Right lobe of liver (tissue), 6 donors: Measurements from ENCODE around the gene HPS4. TPM values are rescaled to one million over a fixed set of nuclear protein-coding genes. Genes with fewer than 3 reads are reported as not detected.
"Not testable (repeated sequence)": the region's sequence is repeated elsewhere in the genome, so short reads cannot be mapped to it uniquely, and the experiment has no call there.

Experiments used
- ATAC-seq, 4 donors: fragments of 200-7000 bp; cut with Tn5 transposase; one replicate each; pipeline ENCODE4 v1.9.1; 2020; ENCODE audit warnings: mild to moderate bottlenecking in 4 of 4, moderate library complexity in 4 of 4
- DNase-seq, 3 donors: peaks; one replicate each; pipeline ENCODE4 v3.0.0-alpha.2; 2020
- H3K27ac ChIP-seq, 3 donors: fragments of 200-600 bp; one replicate each; pipeline ENCODE4 v1.8.0; 2022
- H3K27me3 ChIP-seq, 2 donors: fragments of 200-600 bp; one replicate each; pipeline ENCODE4 v1.8.0; 2022
- H3K36me3 ChIP-seq, 4 donors: fragments of 200-600 bp; sonication (generic) in 1 of 4; one replicate each; pipeline versions ENCODE4 v1.5.1 to v1.8.0; 2017 to 2022; ENCODE audit warnings: control low read depth in 1 of 4
- H3K4me1 ChIP-seq, 4 donors: fragments of 200-600 bp; sonication (generic) in 1 of 4; one replicate each; pipeline versions ENCODE4 v1.5.1 to v1.8.0; 2017 to 2022; ENCODE audit warnings: control low read depth in 1 of 4
- H3K4me3 ChIP-seq, 3 donors: fragments of 200-600 bp; one replicate each; pipeline ENCODE4 v1.8.0; 2022
- H3K9me3 ChIP-seq, 4 donors: fragments of 200-600 bp; sonication (generic) in 1 of 4; one replicate each; pipeline versions ENCODE4 v1.5.1 to v1.8.0; 2017 to 2022; ENCODE audit warnings: control low read depth in 1 of 4
- POLR2A ChIP-seq: fragments of 450-650 bp; IDR thresholded peaks from one replicate; pipeline ENCODE4 v1.6.1; 2017; ENCODE audit warnings: antibody characterized with exemption, mild to moderate bottlenecking
- WGBS: methylation state at CpG from one replicate; pipeline ENCODE4 v1.1.6; 2018; ENCODE audit warnings: low coverage, low lambda C conversion rate; ENCODE audit not compliant: insufficient coverage; ENCODE audit errors: missing lambda C conversion rate; 5-methylcytosine and 5-hydroxymethylcytosine counted together
- intact Hi-C, 2 donors: fragments of 100-400 bp; cut with DNase I; formaldehyde crosslinking; loops; one replicate each; pipeline versions ENCODE4 v1.11.2 to v1.14.1; 2022
- total RNA-seq, 6 experiments: library from RNA; depleted of rRNA in 2 of 6; stranded (reverse); fragments of >200 nt in 2 of 6; fragmentation: NEBNext Ultra II Directional in 3 of 6; extraction: Animal tissue kit (Norgen Biotek cat#: 25700) in 3 of 6; gene quantifications; one replicate each; pipeline versions ENCODE4 v1.1.0 to v1.2.4, GENCODE V29; 2016 to 2023
- TF ChIP-seq, protein P1 (sequence below), 4 donors: fragments of 200-600 bp in 3 of 4; fragments of 450-650 bp in 1 of 4; IDR thresholded peaks; one replicate each; pipeline versions ENCODE4 v1.5.1 to v1.8.0; 2016 to 2022; ENCODE audit warnings: antibody characterized with exemption in 4 of 4, mild to moderate bottlenecking in 2 of 4
- donor health status: DM: no; HTN: yes; CAD: no.
- donor health status: DM: no; HTN: no; CAD: no.
- donor health status: DM: no; HTN: no; CAD: no.
- donor health status: DM: no; HTN: yes; CAD: no.
- donor health status: DM: no; HTN: yes; CAD: no.

HPS4 gene
- total RNA-seq, 6 experiments from 2014 or later, result 10.7 to 13.8 (median 12.6) TPM

DNA sequence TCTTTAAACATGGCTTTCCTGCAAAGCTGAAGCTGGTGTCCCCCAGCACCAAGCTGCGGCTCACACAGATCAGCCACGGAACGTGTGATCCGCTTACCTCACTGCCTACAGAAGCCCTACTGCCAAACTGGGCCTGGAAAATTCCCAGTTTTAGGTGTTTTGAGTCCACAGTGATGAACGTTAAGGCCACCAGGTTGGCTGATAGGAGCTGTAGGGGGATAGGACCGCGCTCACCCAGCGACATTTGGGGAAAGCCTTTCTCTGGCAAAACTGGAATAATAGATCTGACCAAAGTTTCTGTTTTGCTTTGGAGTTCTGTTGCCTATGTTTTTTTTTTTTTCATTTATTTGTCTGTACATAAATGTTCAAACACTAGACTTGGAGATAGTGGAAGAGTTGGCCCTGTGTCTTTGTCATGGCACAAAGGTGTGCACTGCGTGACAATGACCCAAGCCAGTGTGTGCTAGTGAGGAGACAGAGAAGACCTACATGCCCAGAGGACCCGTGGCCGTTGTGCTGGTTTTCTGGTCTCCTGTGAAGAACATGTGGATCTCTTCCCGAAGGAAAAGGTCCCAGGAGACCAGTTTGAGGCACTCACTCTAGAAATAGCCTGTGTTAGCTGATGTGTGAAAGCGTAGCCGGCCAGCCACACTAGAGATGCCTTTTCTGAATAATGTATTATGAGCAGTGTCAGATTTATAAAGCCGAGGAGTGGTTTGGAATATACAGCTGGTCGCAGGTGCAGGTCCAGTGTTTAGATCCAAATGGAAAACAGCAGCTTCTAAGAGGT, 39.5 kb downstream of the HPS4 start:
- no peaks in the 10 kb centered on the region for H3K4me1 ChIP-seq
- ATAC-seq, result no peak
- no peaks in the 10 kb centered on the region for H3K36me3 ChIP-seq
- H3K27me3 ChIP-seq, result no peaks in the 10 kb centered on the region
- no peak for DNase-seq
- H3K9me3 ChIP-seq, result no peaks in the 10 kb centered on the region
- intact Hi-C loops, result no loop called here
- H3K4me3 ChIP-seq, result no peak overlapping the region
- 79% methylated on average over 11 of the region's 16 CpGs for WGBS
- H3K27ac ChIP-seq, result no peak overlapping the region
- TF ChIP-seq, protein P1, sequence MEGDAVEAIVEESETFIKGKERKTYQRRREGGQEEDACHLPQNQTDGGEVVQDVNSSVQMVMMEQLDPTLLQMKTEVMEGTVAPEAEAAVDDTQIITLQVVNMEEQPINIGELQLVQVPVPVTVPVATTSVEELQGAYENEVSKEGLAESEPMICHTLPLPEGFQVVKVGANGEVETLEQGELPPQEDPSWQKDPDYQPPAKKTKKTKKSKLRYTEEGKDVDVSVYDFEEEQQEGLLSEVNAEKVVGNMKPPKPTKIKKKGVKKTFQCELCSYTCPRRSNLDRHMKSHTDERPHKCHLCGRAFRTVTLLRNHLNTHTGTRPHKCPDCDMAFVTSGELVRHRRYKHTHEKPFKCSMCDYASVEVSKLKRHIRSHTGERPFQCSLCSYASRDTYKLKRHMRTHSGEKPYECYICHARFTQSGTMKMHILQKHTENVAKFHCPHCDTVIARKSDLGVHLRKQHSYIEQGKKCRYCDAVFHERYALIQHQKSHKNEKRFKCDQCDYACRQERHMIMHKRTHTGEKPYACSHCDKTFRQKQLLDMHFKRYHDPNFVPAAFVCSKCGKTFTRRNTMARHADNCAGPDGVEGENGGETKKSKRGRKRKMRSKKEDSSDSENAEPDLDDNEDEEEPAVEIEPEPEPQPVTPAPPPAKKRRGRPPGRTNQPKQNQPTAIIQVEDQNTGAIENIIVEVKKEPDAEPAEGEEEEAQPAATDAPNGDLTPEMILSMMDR (IDR thresholded peaks at IDR 0.05), result no peak
- TF ChIP-seq POLR2A, result no peak

DNA sequence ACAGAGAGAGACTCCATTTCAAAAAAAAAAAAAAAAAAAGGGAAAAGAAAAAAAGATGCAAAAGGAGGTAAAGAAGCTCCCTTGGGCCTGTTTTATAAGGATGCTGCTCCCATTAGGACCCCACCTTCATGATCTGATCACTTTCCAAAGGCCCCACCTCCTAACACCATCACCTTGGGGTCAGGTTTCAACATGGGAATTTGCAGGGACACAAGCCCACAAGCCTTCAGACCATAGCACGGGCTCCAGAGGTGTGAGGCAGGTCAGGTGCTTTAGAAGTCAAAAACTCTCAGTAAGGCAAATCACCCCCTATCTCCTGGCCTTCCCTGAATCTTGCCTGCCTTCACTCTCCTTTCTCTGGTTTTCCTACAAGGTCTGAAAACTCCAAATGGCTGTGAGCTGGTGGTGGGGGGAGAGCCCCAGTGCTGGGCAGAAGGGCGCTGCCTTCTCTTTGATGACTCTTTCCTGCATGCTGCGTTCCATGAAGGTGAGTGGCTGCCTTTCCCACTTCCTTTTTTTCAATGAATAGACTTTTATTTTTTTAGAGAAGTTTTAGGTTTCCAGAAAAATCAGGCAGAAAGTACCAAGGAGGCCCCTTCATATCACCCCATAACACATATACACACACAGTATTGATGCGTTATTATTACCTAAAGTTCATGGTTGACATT, 41.4 kb downstream of the HPS4 start:
- no peaks in the 10 kb centered on the region for H3K4me1 ChIP-seq
- ATAC-seq (no peak), DNase-seq (no peak)
- H3K9me3 ChIP-seq, result no peaks in the 10 kb centered on the region
- H3K27ac ChIP-seq, result no peak overlapping the region
- H3K4me3 ChIP-seq, result no peak overlapping the region
- no peak for TF ChIP-seq POLR2A
- TF ChIP-seq, protein P1 (IDR thresholded peaks at IDR 0.05), result no peak
- H3K27me3 ChIP-seq, result no peaks in the 10 kb centered on the region
- 60% methylated on average over 4 of the region's 4 CpGs for WGBS
- intact Hi-C loops, result no loop called here
- no peaks in the 10 kb centered on the region for H3K36me3 ChIP-seq

DNA sequence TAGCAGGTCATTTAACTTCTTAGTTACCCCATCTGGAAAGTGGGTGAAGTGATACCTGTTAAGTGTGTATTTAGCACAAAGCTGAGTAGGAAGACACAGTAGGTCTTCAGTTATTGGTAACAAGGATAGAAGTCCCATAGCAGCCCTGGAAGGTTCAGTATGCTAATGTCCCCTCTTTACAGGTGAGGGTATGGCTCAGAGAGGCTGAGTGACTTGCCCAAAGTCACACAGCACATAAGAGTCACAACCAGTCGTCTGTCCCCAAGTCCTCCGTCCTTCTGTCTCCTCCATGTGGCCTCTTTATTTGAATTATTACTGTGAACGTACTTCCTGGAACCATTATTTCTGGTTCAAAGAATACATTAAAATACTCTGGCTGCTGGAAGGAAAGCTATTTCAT, 44.0 kb downstream of the HPS4 start:
- no peaks in the 10 kb centered on the region for H3K36me3 ChIP-seq
- H3K27ac ChIP-seq, result no peak overlapping the region
- DNase-seq, result no peak
- intact Hi-C loops, result no loop called here
- WGBS, result 49% methylated on average over 3 of the region's 3 CpGs
- TF ChIP-seq POLR2A, result no peak
- TF ChIP-seq, protein P1 (IDR thresholded peaks at IDR 0.05), result no peak
- no peaks in the 10 kb centered on the region for H3K9me3 ChIP-seq
- no peaks in the 10 kb centered on the region for H3K4me1 ChIP-seq
- H3K4me3 ChIP-seq, result no peak overlapping the region
- ATAC-seq, result no peak
- no peaks in the 10 kb centered on the region for H3K27me3 ChIP-seq

DNA sequence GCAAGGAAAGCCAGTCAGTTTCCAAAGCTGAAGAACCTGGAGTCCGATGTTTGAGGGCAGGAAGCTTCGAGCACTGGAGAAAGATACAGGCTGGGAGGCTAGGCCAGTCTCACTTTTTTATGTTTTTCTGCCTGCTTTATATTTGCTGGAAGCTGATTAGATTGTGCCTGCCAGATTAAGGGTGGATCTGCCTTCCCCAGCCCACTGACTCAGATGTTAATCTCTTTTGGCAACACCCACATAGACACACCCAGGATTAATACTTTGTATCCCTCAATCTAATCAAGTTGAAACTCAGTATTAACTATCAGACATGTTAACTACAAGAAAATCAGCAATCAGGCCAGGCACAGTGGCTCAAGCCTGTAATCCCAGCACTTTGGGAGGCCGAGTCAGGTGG, 44.8 kb downstream of the HPS4 start:
- ATAC-seq, H3K9me3 ChIP-seq, intact Hi-C loops, H3K4me1 ChIP-seq, H3K27me3 ChIP-seq, H3K4me3 ChIP-seq, H3K36me3 ChIP-seq, H3K27ac ChIP-seq, DNase-seq: not testable (repeated sequence)
- 77% methylated on average over 3 of the region's 3 CpGs for WGBS

DNA sequence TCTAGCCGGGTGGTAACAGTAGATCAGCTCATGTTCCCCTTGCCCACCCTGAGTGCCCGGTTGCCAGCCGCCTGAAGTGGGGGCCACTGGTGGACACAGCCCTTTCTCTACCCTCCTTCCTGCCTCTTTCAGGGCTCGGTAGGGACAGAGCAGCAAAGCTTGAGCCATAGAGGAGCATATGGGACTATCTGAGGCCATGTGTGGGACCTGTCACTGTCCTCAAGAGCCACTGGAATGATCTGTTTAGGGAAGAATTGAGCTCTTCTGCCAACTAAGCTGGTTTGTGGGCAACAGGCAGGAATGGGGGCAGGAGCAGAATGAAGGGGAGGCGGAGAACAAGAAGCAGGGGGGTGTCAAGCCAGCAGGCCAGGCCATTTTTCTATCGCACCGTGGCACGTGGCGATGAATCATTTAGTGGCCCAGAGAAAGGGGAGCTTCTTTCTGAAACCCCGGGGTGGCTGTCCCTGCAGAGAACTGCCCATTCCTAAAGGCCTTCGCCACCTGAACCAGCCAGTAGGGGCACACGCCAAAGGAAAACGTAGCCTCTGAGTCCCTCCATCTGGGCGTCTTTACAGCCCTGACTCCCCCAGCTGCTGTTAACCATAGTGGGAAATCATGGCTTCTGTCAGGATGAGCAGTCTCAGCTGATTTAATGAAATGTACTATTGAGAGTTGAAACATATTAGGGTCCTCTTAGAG, 45.7 kb downstream of the HPS4 start:
- no peak for DNase-seq
- Histone ChIP-seq H3K27ac (no peak overlapping the region), H3K27me3 (no peaks in the 10 kb centered on the region)

More for the DNA sequence above, 45.7 kb downstream of the HPS4 start:
- TF ChIP-seq POLR2A, result no peak
- TF ChIP-seq, protein P1 (IDR thresholded peaks at IDR 0.05), result no peak
- Histone ChIP-seq H3K4me3 (no peak overlapping the region), H3K9me3 (no peaks in the 10 kb centered on the region), H3K36me3 (no peaks in the 10 kb centered on the region), H3K4me1 (no peaks in the 10 kb centered on the region)
- ATAC-seq, result no peak
- WGBS, result 78% methylated on average over 4 of the region's 14 CpGs
- intact Hi-C loops, result no loop called here
